PFSK-1 (cell line): ENCODE results near the gene ARL11.

Experiments used
- POLR2AphosphoS5 ChIP-seq: IDR thresholded peaks from 2 replicates; pipeline ENCODE4 v1.6.1; 2012; ENCODE audit warnings: low read depth, mild to moderate bottlenecking, control low read depth, low read length, moderate library complexity
- REST ChIP-seq, 2 experiments: IDR thresholded peaks; 2 replicates each; pipeline versions ENCODE4 v1.6.1 to v1.8.0; 2011 to 2012; ENCODE audit warnings: low read depth in 2 of 2, low read length in 2 of 2, control low read depth in 1 of 2, inconsistent platforms in 1 of 2, mild to moderate bottlenecking in 1 of 2, moderate library complexity in 1 of 2; ENCODE audit not compliant: insufficient read depth in 1 of 2
- SIN3A ChIP-seq: IDR thresholded peaks from 2 replicates; pipeline ENCODE4 v1.6.1; 2012; ENCODE audit warnings: mild to moderate bottlenecking, low read length, moderate library complexity, borderline replicate concordance; ENCODE audit not compliant: insufficient read depth
- TAF1 ChIP-seq: IDR thresholded peaks from 2 replicates; pipeline ENCODE4 v1.6.1; 2012; ENCODE audit warnings: low read length, control low read depth, borderline replicate concordance; ENCODE audit not compliant: insufficient read depth

- no peak for TF ChIP-seq POLR2AphosphoS5
- TF ChIP-seq REST (IDR thresholded peaks at IDR 0.05; ENCODE audit: insufficient read depth in 1 of 2, low read depth in 2 of 2, low read length in 2 of 2) = no peak
- TF ChIP-seq TAF1 = no peak
- TF ChIP-seq SIN3A = no peak
These were observed 48.8 kb upstream of the ARL11 start for GRCh38 chr13:49579501-49579900.
